Stimulated activated naive CD8-positive, alpha-beta T cell treated with anti-CD3 and anti-CD28 coated beads, Interleukin-15, amount 100 ng/mL, for 72 hours (primary cell): ENCODE data around the gene NFKBIZ.

ENCODE experiments used
- ATAC-seq: fragments of 150-1000 bp; cut with Tn5 transposase; 2 replicates; pipeline ENCODE4 v1.10.0; 2021; ENCODE audit warnings: mild to moderate bottlenecking, moderate library complexity
- DNase-seq, 2 donors: peaks; one replicate each; pipeline ENCODE4 v3.0.0; 2021 to 2022
- H3K27ac Mint-ChIP-seq, 2 donors: one replicate each; pipeline ENCODE4 v1.8.0; 2022; ENCODE audit warnings: mild to moderate bottlenecking in 2 of 2, mixed read lengths in 2 of 2, moderate library complexity in 2 of 2
- H3K27me3 Mint-ChIP-seq: one replicate; pipeline ENCODE4 v1.8.0; 2022; ENCODE audit warnings: mixed read lengths
- H3K4me1 Mint-ChIP-seq: one replicate; pipeline ENCODE4 v1.8.0; 2022; ENCODE audit warnings: mild to moderate bottlenecking, mixed read lengths
- H3K4me3 Mint-ChIP-seq, 2 donors: one replicate each; pipeline ENCODE4 v1.8.0; 2022; ENCODE audit warnings: mild to moderate bottlenecking in 2 of 2, mixed read lengths in 2 of 2, moderate library complexity in 1 of 2
- H3K9me3 Mint-ChIP-seq, 2 donors: one replicate each; pipeline ENCODE4 v1.8.0; 2022; ENCODE audit warnings: mixed read lengths in 2 of 2

The NFKBIZ gene

GRCh38 chr3:101848754-101849713, at the start of gene NFKBIZ:
NFKBIZ (plus strand) TSS chr3:101849514; CDS start chr3:101849629, 115 bp downstream.
- Mint-ChIP-seq H3K27ac (peak within 1 kb of the TSS; percentile 97 to 99), H3K9me3 (no peaks in the 10 kb centered on the region), H3K4me3 (peak within 1 kb of the TSS; percentile 84 to 90), H3K27me3 (no peaks in the 10 kb centered on the region), H3K4me1 (peaks cover 42% of the 10 kb centered on the region)
- ATAC-seq (peak; percentile 77), DNase-seq (peak; percentile 88 to 93)

GRCh38 chr3:101801174-101801573, 48.1 kb upstream of the NFKBIZ start:
- DNase-seq (no peak), ATAC-seq (no peak)
- Mint-ChIP-seq H3K9me3 (no peaks in the 10 kb centered on the region), H3K27me3 (no peaks in the 10 kb centered on the region), H3K27ac (peak overlapping the region in 1 of 2 donors; percentile 34), H3K4me1 (peaks cover 43% of the 10 kb centered on the region), H3K4me3 (no peak overlapping the region)

GRCh38 chr3:101802179-101802578, 47.1 kb upstream of the NFKBIZ start:
- H3K4me1 Mint-ChIP-seq: peaks cover 35% of the 10 kb centered on the region
- DNase-seq (no peak), ATAC-seq (no peak)
- no peak overlapping the region for H3K4me3 Mint-ChIP-seq
- H3K9me3 Mint-ChIP-seq: no peaks in the 10 kb centered on the region
- H3K27ac Mint-ChIP-seq: no peak overlapping the region
- H3K27me3 Mint-ChIP-seq: no peaks in the 10 kb centered on the region

- Mint-ChIP-seq H3K27me3 (no peaks in the 10 kb centered on the region), H3K9me3 (no peaks in the 10 kb centered on the region), H3K4me3 (no peak overlapping the region), H3K4me1 (peaks cover 42% of the 10 kb centered on the region), H3K27ac (no peak overlapping the region)
- ATAC-seq (peak; percentile 99), DNase-seq (peak; percentile 34 to 48)
These were observed 46.0 kb upstream of the NFKBIZ start for GRCh38 chr3:101803173-101803782.

- H3K27me3 Mint-ChIP-seq: no peaks in the 10 kb centered on the region
- ATAC-seq (no peak), DNase-seq (no peak)
- H3K27ac Mint-ChIP-seq: no peak overlapping the region
- H3K4me3 Mint-ChIP-seq: no peak overlapping the region
- peaks cover 45% of the 10 kb centered on the region for H3K4me1 Mint-ChIP-seq
- H3K9me3 Mint-ChIP-seq: no peaks in the 10 kb centered on the region
These were observed 45.4 kb upstream of the NFKBIZ start for GRCh38 chr3:101803939-101804338.

- H3K27ac Mint-ChIP-seq: no peak overlapping the region
- no peak for DNase-seq
These were observed 42.8 kb upstream of the NFKBIZ start for GRCh38 chr3:101806491-101806890.

GRCh38 chr3:101807888-101808287, 41.4 kb upstream of the NFKBIZ start:
- DNase-seq: no peak
- Mint-ChIP-seq H3K4me1 (peaks cover 57% of the 10 kb centered on the region), H3K4me3 (no peak overlapping the region), H3K27me3 (no peaks in the 10 kb centered on the region), H3K27ac (peak overlapping the region in 1 of 2 donors; percentile 15), H3K9me3 (no peaks in the 10 kb centered on the region)
- peak; percentile 54 for ATAC-seq

More at GRCh38 chr3:101806491-101806890, 42.8 kb upstream of the NFKBIZ start:
- H3K4me3 Mint-ChIP-seq: no peak overlapping the region
- no peak for ATAC-seq
- H3K27me3 Mint-ChIP-seq: no peaks in the 10 kb centered on the region
- no peaks in the 10 kb centered on the region for H3K9me3 Mint-ChIP-seq
- H3K4me1 Mint-ChIP-seq: peaks cover 49% of the 10 kb centered on the region

GRCh38 chr3:101809178-101810021, 39.9 kb upstream of the NFKBIZ start:
- DNase-seq (peak in 1 of 2 donors; percentile 24), ATAC-seq (peak; percentile 64)
- Mint-ChIP-seq H3K4me1 (peaks cover 62% of the 10 kb centered on the region), H3K27me3 (no peaks in the 10 kb centered on the region), H3K27ac (peak overlapping the region in 1 of 2 donors; percentile 44), H3K9me3 (no peaks in the 10 kb centered on the region), H3K4me3 (peak overlapping the region in 1 of 2 donors; percentile 10)

- no peaks in the 10 kb centered on the region for H3K27me3 Mint-ChIP-seq
- ATAC-seq: no peak
- H3K9me3 Mint-ChIP-seq: no peaks in the 10 kb centered on the region
- no peak for DNase-seq
- peaks cover 62% of the 10 kb centered on the region for H3K4me1 Mint-ChIP-seq
- no peak overlapping the region for H3K27ac Mint-ChIP-seq
- no peak overlapping the region for H3K4me3 Mint-ChIP-seq
These were observed 39.3 kb upstream of the NFKBIZ start for GRCh38 chr3:101810022-101810418.

GRCh38 chr3:101811875-101812274, 37.4 kb upstream of the NFKBIZ start:
- peak; percentile 47 for ATAC-seq
- H3K4me3 Mint-ChIP-seq: no peak overlapping the region
- no peaks in the 10 kb centered on the region for H3K9me3 Mint-ChIP-seq
- DNase-seq: no peak
- peaks cover 73% of the 10 kb centered on the region for H3K4me1 Mint-ChIP-seq
- H3K27me3 Mint-ChIP-seq: no peaks in the 10 kb centered on the region
- no peak overlapping the region for H3K27ac Mint-ChIP-seq

- Mint-ChIP-seq H3K9me3 (no peaks in the 10 kb centered on the region), H3K4me3 (no peak overlapping the region), H3K27me3 (no peaks in the 10 kb centered on the region), H3K4me1 (peaks cover 79% of the 10 kb centered on the region), H3K27ac (no peak overlapping the region)
- DNase-seq: no peak
- ATAC-seq: no peak
These were observed 36.4 kb upstream of the NFKBIZ start for GRCh38 chr3:101812895-101813294.

- H3K4me1 Mint-ChIP-seq: peaks cover 80% of the 10 kb centered on the region
- ATAC-seq (no peak), DNase-seq (no peak)
- no peak overlapping the region for H3K27ac Mint-ChIP-seq
- H3K9me3 Mint-ChIP-seq: no peaks in the 10 kb centered on the region
- no peaks in the 10 kb centered on the region for H3K27me3 Mint-ChIP-seq
- H3K4me3 Mint-ChIP-seq: no peak overlapping the region
These were observed 35.4 kb upstream of the NFKBIZ start for GRCh38 chr3:101813817-101814440.

- H3K27ac Mint-ChIP-seq: peak overlapping the region; percentile 19 to 42
- ATAC-seq (peak; percentile 48), DNase-seq (no peak)
- H3K4me3 Mint-ChIP-seq: peak overlapping the region in 1 of 2 donors; percentile 13
- H3K9me3 Mint-ChIP-seq: no peaks in the 10 kb centered on the region
- no peaks in the 10 kb centered on the region for H3K27me3 Mint-ChIP-seq
- peaks cover 80% of the 10 kb centered on the region for H3K4me1 Mint-ChIP-seq
These were observed 34.5 kb upstream of the NFKBIZ start for GRCh38 chr3:101814835-101815234.

GRCh38 chr3:101816215-101817149, 32.8 kb upstream of the NFKBIZ start:
- H3K27me3 Mint-ChIP-seq: no peaks in the 10 kb centered on the region
- H3K27ac Mint-ChIP-seq: no peak overlapping the region
- no peak overlapping the region for H3K4me3 Mint-ChIP-seq
- DNase-seq (no peak), ATAC-seq (no peak)
- H3K9me3 Mint-ChIP-seq: no peaks in the 10 kb centered on the region
- peaks cover 80% of the 10 kb centered on the region for H3K4me1 Mint-ChIP-seq
